Colonic mucosa (tissue), 4 donors: Measurements from ENCODE around the gene PHF10. TPM values are rescaled to one million over a fixed set of nuclear protein-coding genes. Genes with fewer than 3 reads are reported as not detected.
"Not testable (repeated sequence)": the region's sequence is repeated elsewhere in the genome, so short reads cannot be mapped to it uniquely, and the experiment has no call there.

Source experiments
- DNase-seq: peaks from one replicate; pipeline ENCODE4 v3.0.0-alpha.2; 2020
- H3K27ac ChIP-seq: fragments of 200-600 bp; one replicate; pipeline ENCODE4 v1.8.0; 2021
- H3K27me3 ChIP-seq: fragments of 200-600 bp; one replicate; pipeline ENCODE4 v1.8.0; 2021
- H3K36me3 ChIP-seq: fragments of 200-600 bp; one replicate; pipeline ENCODE4 v1.8.0; 2021
- H3K4me1 ChIP-seq: fragments of 200-600 bp; one replicate; pipeline ENCODE4 v1.8.0; 2021; ENCODE audit warnings: mild to moderate bottlenecking
- H3K4me3 ChIP-seq: fragments of 200-600 bp; one replicate; pipeline ENCODE4 v1.8.0; 2021
- H3K9ac ChIP-seq, 2 donors: one replicate each; pipeline ENCODE4 v1.7.0; 2013; ENCODE audit warnings: control low read depth in 2 of 2, low read depth in 2 of 2, low read length in 2 of 2
- H3K9me3 ChIP-seq: fragments of 200-600 bp; one replicate; pipeline ENCODE4 v1.8.0; 2021
- intact Hi-C: fragments of 100-400 bp; cut with DNase I; formaldehyde crosslinking; loops from one replicate; pipeline ENCODE4 v1.14.1; 2022
- total RNA-seq, 2 donors: library from RNA; stranded (reverse); fragmentation: NEBNext Ultra II Directional in 1 of 2; extraction: Animal tissue kit (Norgen Biotek cat#: 25700) in 1 of 2; gene quantifications; one replicate each; pipeline ENCODE4 v1.2.1, GENCODE V29; 2021
- TF ChIP-seq, protein P1 (sequence below): fragments of 200-600 bp; IDR thresholded peaks from one replicate; pipeline ENCODE4 v1.8.0; 2022; ENCODE audit warnings: antibody characterized with exemption, mild to moderate bottlenecking
- donor health status: healthy.
- donor health status: DM: no; HTN: no; CAD: no.
- donor health status: DM: no; HTN: no; CAD: no.

The PHF10 gene
- total RNA-seq, 2 donors from 2014 or later, result 37.5 to 39.6 TPM

DNA sequence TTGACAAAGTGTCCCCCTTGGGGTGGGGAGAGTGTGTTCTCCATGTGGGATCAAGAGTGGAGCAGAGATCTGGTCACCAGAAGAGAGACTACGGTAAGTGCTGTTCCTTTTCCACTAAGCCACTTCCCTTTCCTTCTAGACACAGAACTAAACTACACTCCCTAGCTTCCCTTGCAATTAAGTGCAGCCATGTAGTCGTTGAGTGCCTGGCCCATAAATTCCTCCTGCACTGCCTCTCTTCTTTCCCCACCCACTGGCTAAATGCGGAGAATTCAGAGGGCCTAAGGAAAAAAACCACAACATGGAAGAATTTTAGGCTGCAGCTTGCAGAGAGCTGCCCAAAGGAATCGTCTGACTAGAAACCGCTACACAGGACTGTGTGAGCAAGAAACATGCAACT lies 24.0 kb downstream of the PHF10 start:
- TF ChIP-seq, protein P1, sequence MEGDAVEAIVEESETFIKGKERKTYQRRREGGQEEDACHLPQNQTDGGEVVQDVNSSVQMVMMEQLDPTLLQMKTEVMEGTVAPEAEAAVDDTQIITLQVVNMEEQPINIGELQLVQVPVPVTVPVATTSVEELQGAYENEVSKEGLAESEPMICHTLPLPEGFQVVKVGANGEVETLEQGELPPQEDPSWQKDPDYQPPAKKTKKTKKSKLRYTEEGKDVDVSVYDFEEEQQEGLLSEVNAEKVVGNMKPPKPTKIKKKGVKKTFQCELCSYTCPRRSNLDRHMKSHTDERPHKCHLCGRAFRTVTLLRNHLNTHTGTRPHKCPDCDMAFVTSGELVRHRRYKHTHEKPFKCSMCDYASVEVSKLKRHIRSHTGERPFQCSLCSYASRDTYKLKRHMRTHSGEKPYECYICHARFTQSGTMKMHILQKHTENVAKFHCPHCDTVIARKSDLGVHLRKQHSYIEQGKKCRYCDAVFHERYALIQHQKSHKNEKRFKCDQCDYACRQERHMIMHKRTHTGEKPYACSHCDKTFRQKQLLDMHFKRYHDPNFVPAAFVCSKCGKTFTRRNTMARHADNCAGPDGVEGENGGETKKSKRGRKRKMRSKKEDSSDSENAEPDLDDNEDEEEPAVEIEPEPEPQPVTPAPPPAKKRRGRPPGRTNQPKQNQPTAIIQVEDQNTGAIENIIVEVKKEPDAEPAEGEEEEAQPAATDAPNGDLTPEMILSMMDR, result no peak
- Histone ChIP-seq H3K4me1 (peaks cover 8% of the 10 kb centered on the region), H3K27ac (no peak overlapping the region), H3K36me3 (no peaks in the 10 kb centered on the region), H3K9me3 (no peaks in the 10 kb centered on the region), H3K9ac (peak overlapping the region in 1 of 2 donors; percentile 95), H3K4me3 (no peak overlapping the region), H3K27me3 (no peaks in the 10 kb centered on the region)
- peak; percentile 26 for DNase-seq
- intact Hi-C loops, result loop anchor here (10.0 kb wide), 1 partner anchor 55 kb away; the partner anchor contains the start of genes DYNLT2 and ERMARD

DNA sequence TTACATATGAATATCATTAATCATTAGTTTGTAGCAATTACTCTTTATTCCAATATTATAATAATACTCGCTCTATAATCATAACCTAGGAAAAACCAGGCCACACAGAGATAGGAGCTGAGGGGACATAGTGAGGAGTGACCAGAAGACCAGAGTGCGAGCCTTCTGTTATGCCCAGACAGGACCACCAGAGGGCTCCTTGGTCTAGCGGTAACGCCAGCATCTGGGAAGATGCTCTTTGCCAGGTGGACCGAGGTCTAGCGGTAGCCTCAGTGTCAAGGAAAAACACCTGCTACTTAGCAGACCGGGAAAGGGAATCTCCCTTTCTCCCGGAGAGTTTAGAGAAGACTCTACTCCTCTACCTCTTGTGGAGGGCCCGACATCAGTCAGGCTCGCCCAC lies 27.2 kb downstream of the PHF10 start:
- H3K4me1 ChIP-seq, intact Hi-C loops, DNase-seq: not testable (repeated sequence)

DNA sequence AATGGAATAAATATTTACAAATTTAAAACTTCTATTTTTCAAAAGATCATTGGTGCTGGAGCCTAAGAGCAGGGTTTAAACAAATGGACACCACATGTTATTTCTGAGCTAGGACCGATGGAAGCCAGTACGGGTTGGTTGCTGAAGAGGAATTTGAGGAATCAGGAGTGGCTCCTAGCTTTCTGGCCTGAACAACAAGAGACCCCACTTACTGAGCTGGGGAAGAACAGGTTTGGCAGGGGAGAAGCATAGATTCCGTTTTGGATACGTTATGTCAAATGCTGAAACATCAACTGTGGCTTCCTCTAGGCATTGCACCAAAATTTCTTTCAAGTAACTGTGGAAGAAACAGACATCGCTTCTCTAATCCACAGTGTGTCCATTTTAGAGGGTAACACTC lies 29.2 kb downstream of the PHF10 start:
- H3K4me1 ChIP-seq, result no peaks in the 10 kb centered on the region
- H3K9ac ChIP-seq, result no peak overlapping the region
- TF ChIP-seq, protein P1, result no peak
- DNase-seq, result no peak
- no peaks in the 10 kb centered on the region for H3K9me3 ChIP-seq
- H3K27me3 ChIP-seq, result no peaks in the 10 kb centered on the region
- H3K27ac ChIP-seq, result no peak overlapping the region
- intact Hi-C loops, result no loop called here
- H3K4me3 ChIP-seq, result no peak overlapping the region
- H3K36me3 ChIP-seq, result no peaks in the 10 kb centered on the region

More for the DNA sequence above, 27.2 kb downstream of the PHF10 start:
- H3K36me3 ChIP-seq, H3K4me3 ChIP-seq, H3K9ac ChIP-seq, H3K9me3 ChIP-seq, H3K27me3 ChIP-seq, H3K27ac ChIP-seq: not testable (repeated sequence)

DNA sequence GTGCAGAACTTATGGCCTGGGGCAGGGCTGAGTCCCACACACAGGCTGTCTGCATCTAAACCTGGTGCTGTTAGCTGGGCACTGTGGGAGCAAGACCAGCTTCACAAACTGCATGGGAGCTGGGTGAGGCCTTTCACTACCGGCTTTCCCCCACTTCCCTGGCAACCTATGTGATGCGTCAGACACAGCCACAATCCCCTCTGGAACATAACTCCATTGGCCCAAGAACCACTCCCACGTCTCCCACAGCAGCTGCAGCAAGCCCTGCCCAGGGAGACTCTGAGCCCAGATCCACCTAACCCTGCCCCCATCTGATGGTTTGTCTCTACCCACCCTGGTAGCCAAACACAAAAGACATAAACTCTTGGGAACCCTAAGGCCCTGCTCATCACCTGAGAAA lies 31.8 kb downstream of the PHF10 start:
- H3K27ac ChIP-seq, result no peak overlapping the region
- no peaks in the 10 kb centered on the region for H3K27me3 ChIP-seq
- H3K9me3 ChIP-seq, result no peaks in the 10 kb centered on the region
- no peak overlapping the region for H3K4me3 ChIP-seq
- H3K9ac ChIP-seq, result no peak overlapping the region
- no peak for DNase-seq
- no peaks in the 10 kb centered on the region for H3K4me1 ChIP-seq
- TF ChIP-seq, protein P1, result no peak
- no peaks in the 10 kb centered on the region for H3K36me3 ChIP-seq
- intact Hi-C loops, result no loop called here

DNA sequence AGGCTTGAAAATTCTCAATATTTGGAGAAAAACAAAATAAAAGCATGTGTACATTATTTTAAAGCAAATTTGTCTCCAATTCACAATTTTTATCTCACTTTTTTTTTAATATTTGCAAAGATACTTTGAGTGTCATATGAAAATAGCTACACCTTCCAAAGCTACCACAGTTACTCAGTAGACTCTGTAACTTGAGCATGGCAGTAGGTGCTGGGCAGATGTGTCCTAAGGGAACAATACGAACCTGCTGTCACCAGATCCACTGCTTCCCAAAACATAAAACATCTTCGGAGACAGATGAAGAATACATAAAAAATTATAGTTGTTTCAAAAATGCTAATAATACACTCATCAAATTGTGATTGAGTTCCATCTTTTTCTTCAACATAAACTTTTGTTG lies 33.0 kb downstream of the PHF10 start:
- no peak for DNase-seq
- Histone ChIP-seq H3K9ac (no peak overlapping the region), H3K4me3 (no peak overlapping the region), H3K27ac (no peak overlapping the region), H3K36me3 (no peaks in the 10 kb centered on the region), H3K27me3 (no peaks in the 10 kb centered on the region), H3K9me3 (no peaks in the 10 kb centered on the region), H3K4me1 (no peaks in the 10 kb centered on the region)
- TF ChIP-seq, protein P1, result no peak
- intact Hi-C loops, result no loop called here

DNA sequence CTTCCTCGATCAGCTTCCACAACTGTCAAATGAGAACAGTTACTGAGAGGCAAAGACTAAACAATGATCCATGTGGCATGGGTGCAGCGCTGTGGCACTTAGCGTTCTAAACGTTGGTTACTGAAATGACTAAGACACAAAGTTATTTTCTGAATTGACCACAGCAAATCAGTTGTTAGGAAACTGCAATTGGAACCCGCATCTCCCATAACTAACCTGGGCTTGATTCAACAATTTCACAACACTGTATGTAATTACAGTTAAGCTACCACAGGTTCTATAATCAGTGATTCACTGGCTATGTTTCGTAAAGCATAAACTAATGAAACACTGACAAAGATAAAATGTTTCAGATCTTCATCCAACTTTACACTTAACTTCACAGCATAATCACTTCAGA lies 35.0 kb downstream of the PHF10 start:
- intact Hi-C loops, result no loop called here
- H3K9me3 ChIP-seq, result no peaks in the 10 kb centered on the region
- H3K27ac ChIP-seq, result no peak overlapping the region
- H3K4me1 ChIP-seq, result no peaks in the 10 kb centered on the region
- H3K27me3 ChIP-seq, result no peaks in the 10 kb centered on the region
- DNase-seq, result no peak
- no peaks in the 10 kb centered on the region for H3K36me3 ChIP-seq
- H3K4me3 ChIP-seq, result no peak overlapping the region
- no peak overlapping the region for H3K9ac ChIP-seq
- TF ChIP-seq, protein P1, result no peak
